Activated CD4-positive, alpha-beta T cell treated with anti-CD3 and anti-CD28 coated beads, Interleukin-2, amount 10 ng/mL, durations not matched to agents 7 days and 5 days (primary cell): ENCODE measurements around the gene UBLCP1. TPM values are rescaled to one million over a fixed set of nuclear protein-coding genes. Genes with fewer than 3 reads are reported as not detected.
"Not testable (repeated sequence)": the region's sequence is repeated elsewhere in the genome, so short reads cannot be mapped to it uniquely, and the experiment has no call there.

Experiments used
- CTCF ChIA-PET: fragments of 350-600 bp; sonication (Branson Sonifier 250); formaldehyde crosslinking; loops from one replicate; lab custom pipeline; 2021; ENCODE audit warnings: antibody characterized with exemption; lab: Charles Lee
- POLR2A ChIA-PET: fragments of 350-600 bp; sonication (Branson Sonifier 250); formaldehyde crosslinking; loops from one replicate; lab custom pipeline; 2021; ENCODE audit warnings: antibody characterized with exemption; lab: Charles Lee
- DNase-seq: peaks from one replicate; pipeline ENCODE4 v3.0.0-alpha.2; 2020
- H3K27ac Mint-ChIP-seq: one replicate; pipeline ENCODE4 v1.8.0; 2021; ENCODE audit warnings: mild to moderate bottlenecking, moderate library complexity, mixed read lengths
- H3K27me3 Mint-ChIP-seq: one replicate; pipeline ENCODE4 v1.8.0; 2021; ENCODE audit warnings: mixed read lengths
- H3K36me3 Mint-ChIP-seq: one replicate; pipeline ENCODE4 v1.8.0; 2021; ENCODE audit warnings: low read depth, mixed read lengths
- H3K4me1 Mint-ChIP-seq: one replicate; pipeline ENCODE4 v1.8.0; 2021; ENCODE audit warnings: mixed read lengths
- H3K4me3 Mint-ChIP-seq: one replicate; pipeline ENCODE4 v1.8.0; 2021; ENCODE audit warnings: mild to moderate bottlenecking, moderate library complexity, mixed read lengths
- H3K9me3 Mint-ChIP-seq: one replicate; pipeline ENCODE4 v1.8.0; 2021; ENCODE audit warnings: mixed read lengths
- total RNA-seq, 2 experiments: library from RNA; stranded (reverse); gene quantifications; one replicate each; pipeline ENCODE4 v1.2.3, GENCODE V29; 2021

Gene UBLCP1, protein sequence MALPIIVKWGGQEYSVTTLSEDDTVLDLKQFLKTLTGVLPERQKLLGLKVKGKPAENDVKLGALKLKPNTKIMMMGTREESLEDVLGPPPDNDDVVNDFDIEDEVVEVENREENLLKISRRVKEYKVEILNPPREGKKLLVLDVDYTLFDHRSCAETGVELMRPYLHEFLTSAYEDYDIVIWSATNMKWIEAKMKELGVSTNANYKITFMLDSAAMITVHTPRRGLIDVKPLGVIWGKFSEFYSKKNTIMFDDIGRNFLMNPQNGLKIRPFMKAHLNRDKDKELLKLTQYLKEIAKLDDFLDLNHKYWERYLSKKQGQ
- 10 to 100 TPM; 29.2 to 32.2 TPM for total RNA-seq

GRCh38 chr5:159262859-159263568 is at the start of gene UBLCP1:
Gene UBLCP1 (plus strand): TSS chr5:159263290. CDS start chr5:159268916, 5,626 bp downstream.
- Mint-ChIP-seq H3K27me3 (no peaks in the 10 kb centered on the region), H3K9me3 (no peaks in the 10 kb centered on the region), H3K4me1 (peaks cover 33% of the 10 kb centered on the region), H3K27ac (peak within 1 kb of the TSS; percentile 98), H3K4me3 (peak within 1 kb of the TSS; percentile 95), H3K36me3 (peaks cover 32% of the 10 kb centered on the region)
- ChIA-PET POLR2A (no interaction called here), CTCF (no interaction called here)
- DNase-seq = peak; percentile 83

DNA sequence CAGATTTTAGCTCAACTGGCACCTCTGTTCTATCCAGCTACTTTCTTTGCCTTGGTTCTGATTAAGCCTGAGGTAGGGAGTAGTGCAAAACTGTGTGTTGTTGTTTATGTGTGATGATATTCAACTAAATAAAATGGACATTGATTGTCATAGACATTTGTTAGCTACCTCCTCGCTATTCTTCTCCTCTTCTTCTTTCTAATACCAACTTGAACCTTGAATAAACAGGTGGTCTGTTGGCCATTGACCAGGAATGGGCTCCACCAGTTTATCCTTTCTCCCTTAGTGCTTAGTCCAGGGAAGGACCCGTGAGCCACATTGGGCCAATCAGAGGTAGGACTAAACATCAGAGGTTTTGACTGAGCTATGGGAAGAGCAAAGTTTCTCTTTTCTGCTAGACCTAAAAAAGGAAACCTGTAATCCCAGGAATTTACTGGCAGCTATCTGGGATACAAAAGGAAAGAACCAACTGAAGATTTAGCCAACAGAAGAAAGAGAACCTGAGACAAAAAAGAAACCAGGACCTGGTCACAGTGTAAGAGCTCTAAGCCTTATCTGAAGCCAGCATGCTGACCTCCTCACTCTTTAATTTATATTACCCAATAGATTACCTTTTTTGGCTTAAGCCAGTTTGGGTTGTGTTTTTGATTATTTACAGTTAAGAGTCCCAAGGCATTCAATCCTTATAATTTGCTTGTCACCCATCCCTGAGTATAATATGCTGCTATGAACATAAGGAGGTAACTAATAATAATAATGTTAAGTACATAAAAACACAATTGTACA is 48.4 kb upstream of the UBLCP1 start:
- ChIA-PET POLR2A (no interaction called here), CTCF (interaction anchor here (1.2 to 2.3 kb wide), 6 partner anchors 12 to 1497 kb away, joined by 3 to 7 read pairs (median 4); no protein-coding TSS in a partner anchor)
- H3K36me3 Mint-ChIP-seq = no peaks in the 10 kb centered on the region
- H3K4me3 Mint-ChIP-seq = no peak overlapping the region
- H3K27me3 Mint-ChIP-seq = no peaks in the 10 kb centered on the region
- DNase-seq = no peak
- no peaks in the 10 kb centered on the region for H3K9me3 Mint-ChIP-seq
- peaks cover 33% of the 10 kb centered on the region for H3K4me1 Mint-ChIP-seq
- no peak overlapping the region for H3K27ac Mint-ChIP-seq

DNA sequence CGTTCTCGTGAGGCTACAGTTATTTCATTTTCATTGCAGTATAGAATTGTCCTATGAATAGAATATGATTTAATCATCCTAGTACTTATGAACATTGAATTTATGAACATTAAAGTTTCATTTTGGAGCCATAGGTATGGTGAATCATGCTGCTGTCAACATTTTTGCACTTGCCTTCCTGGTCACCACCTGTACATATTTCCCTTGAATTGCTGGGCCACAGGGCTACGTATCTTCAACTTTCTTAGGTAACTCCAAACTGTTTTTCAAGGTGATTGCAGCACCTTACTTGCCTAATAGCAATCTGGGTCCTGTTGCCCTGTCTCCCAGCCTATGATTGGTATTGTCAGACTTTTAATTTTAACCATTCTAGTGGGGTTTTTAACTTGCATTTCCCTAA is 47.2 kb upstream of the UBLCP1 start:
- no peak overlapping the region for H3K4me3 Mint-ChIP-seq
- H3K4me1 Mint-ChIP-seq = peaks cover 21% of the 10 kb centered on the region
- ChIA-PET POLR2A (no interaction called here), CTCF (interaction anchor here (0.7 to 2.3 kb wide), 3 partner anchors 15 to 54 kb away, joined by 3 to 7 read pairs (median 5); no protein-coding TSS in a partner anchor)
- no peak for DNase-seq
- H3K27ac Mint-ChIP-seq = no peak overlapping the region
- no peaks in the 10 kb centered on the region for H3K36me3 Mint-ChIP-seq
- no peaks in the 10 kb centered on the region for H3K9me3 Mint-ChIP-seq
- no peaks in the 10 kb centered on the region for H3K27me3 Mint-ChIP-seq

- H3K9me3 Mint-ChIP-seq = no peaks in the 10 kb centered on the region
- no peaks in the 10 kb centered on the region for H3K36me3 Mint-ChIP-seq
- DNase-seq = no peak
- POLR2A ChIA-PET = no interaction called here
- no peak overlapping the region for H3K4me3 Mint-ChIP-seq
- CTCF ChIA-PET = interaction anchor here (0.7 kb wide), 2 partner anchors 27 to 54 kb away, joined by 3 read pairs; no protein-coding TSS in a partner anchor
- H3K4me1 Mint-ChIP-seq = peaks cover 18% of the 10 kb centered on the region
- no peaks in the 10 kb centered on the region for H3K27me3 Mint-ChIP-seq
- H3K27ac Mint-ChIP-seq = no peak overlapping the region
Measured at GRCh38 chr5:159216454-159216853, 46.6 kb upstream of the UBLCP1 start.

GRCh38 chr5:159217236-159217635 is 45.9 kb upstream of the UBLCP1 start:
- H3K36me3 Mint-ChIP-seq = no peaks in the 10 kb centered on the region
- no peaks in the 10 kb centered on the region for H3K9me3 Mint-ChIP-seq
- H3K27me3 Mint-ChIP-seq = no peaks in the 10 kb centered on the region
- H3K4me1 Mint-ChIP-seq = peaks cover 11% of the 10 kb centered on the region
- POLR2A ChIA-PET = no interaction called here
- CTCF ChIA-PET = interaction anchor here (0.7 kb wide), 2 partner anchors 15 to 26 kb away, joined by 3 read pairs; no protein-coding TSS in a partner anchor
- H3K4me3 Mint-ChIP-seq = no peak overlapping the region
- H3K27ac Mint-ChIP-seq = no peak overlapping the region
- DNase-seq = no peak

DNA sequence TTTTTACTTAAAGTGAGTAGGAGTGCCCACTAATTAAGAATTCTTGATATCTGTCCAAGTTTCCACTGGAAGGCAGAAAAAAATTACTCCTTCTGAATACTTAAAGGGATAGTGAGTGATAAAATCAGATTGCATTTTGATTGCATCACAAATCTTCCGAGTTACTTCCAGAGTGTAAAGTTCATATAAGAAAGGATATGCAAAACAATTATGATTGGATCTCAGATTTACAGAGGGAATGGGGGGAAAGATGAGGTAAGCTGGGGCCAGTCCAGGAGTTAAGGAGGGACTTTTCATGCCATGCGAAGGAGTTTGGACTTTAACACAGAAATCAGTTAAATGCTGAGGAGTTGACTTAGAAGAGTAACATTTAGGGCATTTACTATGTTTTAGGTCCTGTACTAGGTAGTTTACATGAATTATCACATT is 44.5 kb upstream of the UBLCP1 start:
- DNase-seq = no peak
- CTCF ChIA-PET = no interaction called here
- no peaks in the 10 kb centered on the region for H3K9me3 Mint-ChIP-seq
- no peaks in the 10 kb centered on the region for H3K36me3 Mint-ChIP-seq
- H3K4me3 Mint-ChIP-seq = no peak overlapping the region
- POLR2A ChIA-PET = no interaction called here
- H3K4me1 Mint-ChIP-seq = peaks cover 7% of the 10 kb centered on the region
- H3K27ac Mint-ChIP-seq = no peak overlapping the region
- no peaks in the 10 kb centered on the region for H3K27me3 Mint-ChIP-seq

GRCh38 chr5:159220206-159220605 is 42.9 kb upstream of the UBLCP1 start:
- Mint-ChIP-seq H3K4me3 (no peak overlapping the region), H3K9me3 (no peaks in the 10 kb centered on the region), H3K4me1 (peaks cover 7% of the 10 kb centered on the region), H3K27ac (no peak overlapping the region), H3K36me3 (no peaks in the 10 kb centered on the region), H3K27me3 (no peaks in the 10 kb centered on the region)
- no peak for DNase-seq
- ChIA-PET POLR2A (no interaction called here), CTCF (interaction anchor here (0.6 kb wide), 1 partner anchor 23 kb away, joined by 4 read pairs; no protein-coding TSS in a partner anchor)

DNA sequence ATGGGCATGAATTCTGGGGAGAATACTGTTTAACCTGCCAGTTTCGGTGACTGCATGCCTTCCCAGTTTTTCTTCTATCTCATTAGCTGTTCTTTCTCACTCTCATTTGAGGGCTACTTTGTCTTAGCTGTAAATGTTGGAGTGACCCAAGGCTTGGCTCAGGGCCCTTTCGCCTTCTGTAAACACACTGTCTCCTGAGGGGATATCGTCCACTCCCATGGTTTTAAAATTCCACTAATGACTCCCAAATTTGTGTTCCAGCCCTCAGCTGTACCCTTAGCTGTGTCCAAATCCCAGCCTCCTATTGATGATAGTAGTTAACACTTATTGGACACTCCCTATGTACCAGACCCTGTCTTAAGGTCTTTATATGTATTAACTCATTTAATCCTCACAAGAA is 39.6 kb upstream of the UBLCP1 start:
- H3K27me3 Mint-ChIP-seq = no peaks in the 10 kb centered on the region
- ChIA-PET CTCF (no interaction called here), POLR2A (no interaction called here)
- no peak for DNase-seq
- H3K9me3 Mint-ChIP-seq = no peaks in the 10 kb centered on the region
- no peaks in the 10 kb centered on the region for H3K36me3 Mint-ChIP-seq
- no peaks in the 10 kb centered on the region for H3K4me1 Mint-ChIP-seq
- no peak overlapping the region for H3K27ac Mint-ChIP-seq
- no peak overlapping the region for H3K4me3 Mint-ChIP-seq

GRCh38 chr5:159224471-159224870 is 38.6 kb upstream of the UBLCP1 start:
- CTCF ChIA-PET = no interaction called here
- H3K27me3 Mint-ChIP-seq = no peaks in the 10 kb centered on the region
- no peaks in the 10 kb centered on the region for H3K4me1 Mint-ChIP-seq
- no peak for DNase-seq
- H3K4me3 Mint-ChIP-seq = no peak overlapping the region
- no peaks in the 10 kb centered on the region for H3K36me3 Mint-ChIP-seq
- H3K27ac Mint-ChIP-seq = no peak overlapping the region
- H3K9me3 Mint-ChIP-seq = no peaks in the 10 kb centered on the region
- POLR2A ChIA-PET = no interaction called here

- CTCF ChIA-PET = no interaction called here
- H3K9me3 Mint-ChIP-seq = no peaks in the 10 kb centered on the region
- H3K4me1 Mint-ChIP-seq = no peaks in the 10 kb centered on the region
- DNase-seq = no peak
- POLR2A ChIA-PET = no interaction called here
- peaks cover 5% of the 10 kb centered on the region for H3K27me3 Mint-ChIP-seq
- H3K36me3 Mint-ChIP-seq = no peaks in the 10 kb centered on the region
- no peak overlapping the region for H3K27ac Mint-ChIP-seq
- H3K4me3 Mint-ChIP-seq = no peak overlapping the region
Measured at GRCh38 chr5:159226451-159226850, 36.6 kb upstream of the UBLCP1 start.

- no peak overlapping the region for H3K27ac Mint-ChIP-seq
- H3K9me3 Mint-ChIP-seq = no peaks in the 10 kb centered on the region
- H3K36me3 Mint-ChIP-seq = no peaks in the 10 kb centered on the region
- no peak overlapping the region for H3K4me3 Mint-ChIP-seq
- POLR2A ChIA-PET = no interaction called here
- DNase-seq = no peak
- CTCF ChIA-PET = no interaction called here
- H3K4me1 Mint-ChIP-seq = no peaks in the 10 kb centered on the region
- H3K27me3 Mint-ChIP-seq = peaks cover 5% of the 10 kb centered on the region
Measured at GRCh38 chr5:159227452-159227851, 35.6 kb upstream of the UBLCP1 start.

- H3K27me3 Mint-ChIP-seq, H3K4me1 Mint-ChIP-seq, DNase-seq, CTCF ChIA-PET, H3K27ac Mint-ChIP-seq, H3K9me3 Mint-ChIP-seq, POLR2A ChIA-PET, H3K36me3 Mint-ChIP-seq, H3K4me3 Mint-ChIP-seq: not testable (repeated sequence)
Measured at GRCh38 chr5:159228097-159228496, 35.0 kb upstream of the UBLCP1 start.
